Stomach smooth muscle (tissue), 2 donors: ENCODE measurements around the gene TAF11.
"Not testable (repeated sequence)": the region's sequence is repeated elsewhere in the genome, so short reads cannot be mapped to it uniquely, and the experiment has no call there.

Experiments
- H3K27ac ChIP-seq: one replicate; pipeline ENCODE4 v1.7.0; 2013; ENCODE audit warnings: mild to moderate bottlenecking, low read length, inconsistent platforms
- H3K27me3 ChIP-seq, 2 donors: one replicate each; pipeline ENCODE4 v1.7.0; 2013; ENCODE audit warnings: low read length in 2 of 2; ENCODE audit not compliant: insufficient read depth in 2 of 2, control insufficient read depth in 1 of 2
- H3K36me3 ChIP-seq, 2 donors: one replicate each; pipeline ENCODE4 v1.7.0; 2013; ENCODE audit warnings: low read length in 2 of 2; ENCODE audit not compliant: control insufficient read depth in 2 of 2, insufficient read depth in 2 of 2
- H3K4me1 ChIP-seq: one replicate; pipeline ENCODE4 v1.7.0; 2013; ENCODE audit warnings: low read length; ENCODE audit not compliant: control insufficient read depth, insufficient read depth
- H3K4me3 ChIP-seq, 2 donors: one replicate each; pipeline ENCODE4 v1.7.0; 2013; ENCODE audit warnings: low read length in 2 of 2
- H3K9ac ChIP-seq, 2 donors: one replicate each; pipeline ENCODE4 v1.7.0; 2013; ENCODE audit warnings: low read length in 2 of 2, mild to moderate bottlenecking in 1 of 2
- H3K9me3 ChIP-seq, 2 donors: one replicate each; pipeline ENCODE4 v1.7.0; 2013; ENCODE audit warnings: low read length in 2 of 2; ENCODE audit not compliant: control insufficient read depth in 2 of 2
- donor health status: healthy.
- donor health status: Pancreatic carcinoma.

Gene TAF11

DNA sequence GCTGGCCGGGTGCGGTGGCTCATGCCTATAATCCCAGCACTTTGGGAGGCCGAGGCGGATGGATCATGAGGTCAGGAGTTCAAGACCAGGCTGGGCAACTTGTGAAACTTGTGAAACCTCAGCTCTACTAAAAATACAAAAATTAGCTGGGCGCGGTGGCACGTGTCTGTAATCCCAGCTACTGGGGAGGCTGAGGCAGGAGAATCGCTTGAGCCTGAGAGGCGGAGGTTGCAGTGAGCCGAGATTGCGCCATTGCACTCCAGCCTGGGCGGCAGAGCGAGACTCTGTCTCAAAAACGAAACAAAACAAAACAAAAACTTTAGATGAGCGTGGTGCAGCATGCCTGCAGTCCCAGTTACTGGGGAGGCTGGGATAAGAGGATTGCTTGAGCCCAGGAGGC, 2.0 kb downstream of the TAF11 start:
- not testable (repeated sequence) for H3K36me3 ChIP-seq, H3K27me3 ChIP-seq, H3K9ac ChIP-seq, H3K27ac ChIP-seq, H3K9me3 ChIP-seq, H3K4me3 ChIP-seq
- peaks cover 18% of the 10 kb centered on the region for H3K4me1 ChIP-seq

DNA sequence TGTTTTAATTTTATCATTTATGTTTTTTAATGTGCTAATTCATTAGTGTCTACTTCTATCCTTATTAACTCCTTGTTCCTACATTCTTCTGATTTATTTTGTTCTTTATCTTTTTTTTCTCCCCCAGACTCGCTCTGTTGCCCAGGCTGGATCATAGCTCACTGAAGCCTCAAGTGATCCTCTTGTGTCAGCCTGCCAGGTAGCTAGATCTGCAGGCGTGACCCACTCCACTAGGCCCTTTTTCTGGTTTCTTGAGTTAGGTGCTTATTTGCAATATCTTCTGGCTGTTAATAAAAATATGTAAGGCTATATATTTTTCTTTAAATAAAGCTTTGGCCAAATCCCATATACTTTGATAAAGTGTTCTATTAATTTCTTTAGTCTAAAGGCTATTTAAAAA, 2.8 kb downstream of the TAF11 start:
- Histone ChIP-seq H3K4me1 (peaks cover 13% of the 10 kb centered on the region), H3K36me3 (peaks cover under 1% of the 10 kb centered on the region in 2 donors), H3K9me3 (no peaks in the 10 kb centered on the region), H3K27ac (no peak overlapping the region), H3K9ac (no peak overlapping the region), H3K27me3 (no peaks in the 10 kb centered on the region), H3K4me3 (no peak overlapping the region)

GRCh38 chr6:34884073-34884472, 3.8 kb downstream of the TAF11 start:
- H3K27ac ChIP-seq, H3K27me3 ChIP-seq, H3K9me3 ChIP-seq, H3K36me3 ChIP-seq, H3K9ac ChIP-seq, H3K4me3 ChIP-seq: not testable (repeated sequence)
- peaks cover 11% of the 10 kb centered on the region for H3K4me1 ChIP-seq

DNA sequence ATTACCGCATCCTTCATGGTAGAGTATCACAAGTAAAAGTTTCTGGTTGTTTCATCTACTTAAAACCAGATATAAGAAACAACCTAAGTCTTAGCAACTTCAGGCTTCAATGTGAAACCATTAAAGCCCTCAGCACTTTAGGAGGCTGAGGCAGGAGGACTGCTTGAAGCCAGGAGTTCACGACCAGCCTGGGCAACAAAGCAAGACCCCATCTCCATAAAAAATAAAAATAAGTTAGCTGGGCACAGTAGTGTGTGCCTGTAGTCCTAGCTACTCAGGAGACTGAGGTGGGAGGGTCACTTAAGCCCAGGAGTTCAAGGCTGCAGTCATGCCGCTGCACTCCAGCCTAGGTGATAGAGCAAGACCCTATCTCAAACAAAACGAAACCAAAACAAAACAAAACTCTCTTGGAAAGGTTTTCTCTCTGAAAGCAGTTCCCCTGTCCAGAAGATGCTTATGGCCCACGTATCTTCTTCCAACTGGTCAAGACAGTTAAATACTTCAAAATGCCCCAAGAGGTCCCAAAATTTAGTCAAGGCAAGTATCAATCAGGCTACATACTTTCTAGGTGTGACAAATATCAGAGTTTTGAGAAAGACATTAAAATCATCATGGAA, 9.9 kb downstream of the TAF11 start:
- no peaks in the 10 kb centered on the region for H3K9me3 ChIP-seq
- H3K36me3 ChIP-seq: peaks cover 32 to 44% of the 10 kb centered on the region in 2 donors
- H3K4me1 ChIP-seq: no peaks in the 10 kb centered on the region
- H3K9ac ChIP-seq: no peak overlapping the region
- H3K4me3 ChIP-seq: no peak overlapping the region
- H3K27me3 ChIP-seq: no peaks in the 10 kb centered on the region
- H3K27ac ChIP-seq: no peak overlapping the region

DNA sequence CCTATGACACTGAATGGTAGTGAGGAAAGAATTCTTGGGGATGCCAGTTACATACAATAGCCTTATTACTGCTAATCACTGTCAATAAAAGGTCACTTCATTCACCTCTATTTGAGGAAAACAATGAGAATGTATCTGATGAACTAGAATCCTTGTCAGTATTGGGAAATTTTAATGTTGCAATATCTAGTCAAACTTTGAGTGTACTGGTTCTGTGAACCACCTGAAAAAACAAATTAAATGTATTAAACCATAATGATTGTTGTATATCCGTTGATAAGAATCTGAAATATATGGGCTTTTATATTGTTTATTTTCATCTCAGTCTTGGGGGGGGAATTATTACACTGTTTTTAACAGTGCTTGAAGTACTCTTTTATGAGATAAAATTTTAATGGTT, 10.6 kb downstream of the TAF11 start:
- no peaks in the 10 kb centered on the region for H3K4me1 ChIP-seq
- no peak overlapping the region for H3K27ac ChIP-seq
- no peaks in the 10 kb centered on the region for H3K9me3 ChIP-seq
- H3K36me3 ChIP-seq: peaks cover 35 to 50% of the 10 kb centered on the region in 2 donors
- H3K9ac ChIP-seq: no peak overlapping the region
- no peak overlapping the region for H3K4me3 ChIP-seq
- H3K27me3 ChIP-seq: no peaks in the 10 kb centered on the region

- Histone ChIP-seq H3K4me3 (no peak overlapping the region), H3K4me1 (no peaks in the 10 kb centered on the region), H3K36me3 (peaks cover 41 to 56% of the 10 kb centered on the region in 2 donors), H3K27me3 (no peaks in the 10 kb centered on the region), H3K9me3 (no peaks in the 10 kb centered on the region), H3K9ac (no peak overlapping the region), H3K27ac (no peak overlapping the region)
Measured at GRCh38 chr6:34876472-34876871, 11.4 kb downstream of the TAF11 start.

GRCh38 chr6:34875292-34876213, 12.3 kb downstream of the TAF11 start:
- H3K27ac ChIP-seq: no peak overlapping the region

DNA sequence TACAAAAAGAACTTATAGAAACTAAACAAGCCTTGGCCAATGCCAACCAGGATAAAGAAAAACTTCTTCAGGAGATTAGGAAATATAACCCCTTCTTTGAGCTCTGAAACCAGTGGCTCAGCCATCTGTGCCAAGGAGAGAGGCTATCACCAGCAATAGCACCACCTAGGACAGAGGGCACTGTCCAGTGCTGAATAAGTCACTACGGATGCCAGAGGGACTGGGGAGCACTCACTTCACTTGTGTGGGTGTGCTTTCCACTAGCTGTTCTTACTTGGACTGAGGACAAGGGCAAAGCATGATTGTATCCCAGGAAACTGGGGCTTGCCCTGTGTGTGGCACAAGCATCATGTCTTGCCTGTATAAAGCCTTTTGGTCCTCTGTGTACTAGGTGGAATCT, 15.5 kb downstream of the TAF11 start:
- H3K27ac ChIP-seq: no peak overlapping the region
- H3K36me3 ChIP-seq: peaks cover 43 to 56% of the 10 kb centered on the region in 2 donors
- H3K4me1 ChIP-seq: no peaks in the 10 kb centered on the region
- no peak overlapping the region for H3K4me3 ChIP-seq
- H3K9ac ChIP-seq: no peak overlapping the region
- H3K27me3 ChIP-seq: no peaks in the 10 kb centered on the region
- no peaks in the 10 kb centered on the region for H3K9me3 ChIP-seq

More at GRCh38 chr6:34875292-34876213, 12.3 kb downstream of the TAF11 start:
- H3K9me3 ChIP-seq: no peaks in the 10 kb centered on the region
- no peak overlapping the region for H3K4me3 ChIP-seq
- no peaks in the 10 kb centered on the region for H3K27me3 ChIP-seq
- H3K36me3 ChIP-seq: peaks cover 49 to 66% of the 10 kb centered on the region in 2 donors
- no peaks in the 10 kb centered on the region for H3K4me1 ChIP-seq
- no peak overlapping the region for H3K9ac ChIP-seq

DNA sequence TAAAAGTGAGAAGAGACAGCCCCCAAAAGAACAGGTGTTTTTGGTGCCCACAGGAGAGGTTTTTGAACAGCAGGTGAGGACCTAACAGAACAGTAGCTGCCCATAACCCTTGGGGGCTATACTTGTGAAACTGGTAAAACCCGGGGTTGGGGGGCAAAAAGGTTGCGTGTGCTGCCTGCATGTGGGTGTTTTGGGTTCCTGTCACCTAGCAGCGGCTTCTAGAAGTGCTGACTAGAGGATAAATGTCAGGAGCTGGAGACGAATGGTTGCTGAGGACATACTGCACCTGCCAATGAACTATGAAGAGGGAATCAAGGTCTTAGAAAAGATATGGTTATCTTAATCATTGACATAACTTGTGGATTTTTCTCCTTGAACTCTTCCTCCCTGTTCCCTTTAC, 16.0 kb downstream of the TAF11 start:
- Histone ChIP-seq H3K4me3 (no peak overlapping the region), H3K27ac (no peak overlapping the region), H3K4me1 (no peaks in the 10 kb centered on the region), H3K9me3 (no peaks in the 10 kb centered on the region), H3K36me3 (peaks cover 39 to 59% of the 10 kb centered on the region in 2 donors), H3K27me3 (no peaks in the 10 kb centered on the region), H3K9ac (no peak overlapping the region)

DNA sequence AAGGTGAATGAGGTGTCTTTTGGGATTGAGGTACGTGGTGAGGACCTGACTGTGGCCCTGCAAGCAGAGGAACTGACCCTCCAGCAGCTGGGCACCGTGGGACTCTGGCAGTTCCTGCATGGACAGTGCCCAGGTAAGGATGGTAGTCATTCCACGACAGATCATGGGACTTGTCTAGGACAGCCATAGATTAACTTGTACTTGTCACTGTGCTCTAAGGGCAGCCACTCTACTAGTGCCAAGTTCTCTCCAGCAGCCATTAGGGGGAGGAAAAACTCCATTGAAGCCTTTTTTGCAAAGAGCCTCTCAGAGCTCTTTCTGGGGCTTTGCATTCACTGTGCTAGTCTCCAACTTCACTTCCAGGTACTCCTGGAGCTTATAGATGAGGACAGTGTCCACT, 20.4 kb downstream of the TAF11 start:
- Histone ChIP-seq H3K4me1 (peaks cover 4% of the 10 kb centered on the region), H3K27ac (no peak overlapping the region), H3K4me3 (no peak overlapping the region), H3K27me3 (no peaks in the 10 kb centered on the region), H3K9me3 (no peaks in the 10 kb centered on the region), H3K36me3 (peaks cover 20 to 30% of the 10 kb centered on the region in 2 donors), H3K9ac (no peak overlapping the region)

DNA sequence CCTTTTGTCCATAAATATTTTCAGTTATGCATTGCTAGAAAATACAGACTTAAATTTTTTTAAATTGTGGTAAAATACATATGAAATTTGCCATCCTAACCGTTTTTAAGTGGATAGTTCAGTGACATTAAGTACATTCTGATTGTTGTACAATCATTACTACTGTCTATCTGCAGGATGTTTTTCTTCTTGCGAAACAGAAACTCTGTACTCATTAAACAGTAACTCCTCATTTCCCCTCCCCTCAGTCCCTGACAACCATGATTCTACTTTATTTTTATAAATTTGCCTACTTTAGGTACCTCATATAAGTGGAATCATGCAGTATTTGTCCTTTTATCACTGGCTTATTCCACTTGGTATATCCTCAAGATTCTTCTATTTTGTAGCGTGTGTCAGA, 21.3 kb downstream of the TAF11 start:
- H3K4me1 ChIP-seq: peaks cover 4% of the 10 kb centered on the region
- no peaks in the 10 kb centered on the region for H3K9me3 ChIP-seq
- no peak overlapping the region for H3K9ac ChIP-seq
- H3K36me3 ChIP-seq: peaks cover 13 to 22% of the 10 kb centered on the region in 2 donors
- H3K27me3 ChIP-seq: no peaks in the 10 kb centered on the region
- no peak overlapping the region for H3K4me3 ChIP-seq
- no peak overlapping the region for H3K27ac ChIP-seq
